ENCODE measurements around the gene PGS1. TPM values are rescaled to one million over a fixed set of nuclear protein-coding genes. Genes with fewer than 3 reads are reported as not detected.

Gene PGS1
- total RNA-seq, 1 donor from 2014 or later = 52.0 TPM

GRCh38 chr17:78394209-78394608 lies 15.8 kb downstream of the PGS1 start:
- peaks cover 8% of the 10 kb centered on the region for H3K4me1 Mint-ChIP-seq
- no peaks in the 10 kb centered on the region for H3K27me3 Mint-ChIP-seq (ENCODE audit: low read depth)
- no peak for DNase-seq (ENCODE audit: low read depth, low spot score)
- no peaks in the 10 kb centered on the region for H3K9me3 Mint-ChIP-seq
- no peaks in the 10 kb centered on the region for H3K36me3 Mint-ChIP-seq (ENCODE audit: low read depth)
- TF ChIP-seq CTCF (conservative IDR thresholded peaks at IDR 0.05) = no peak
- H3K27ac Mint-ChIP-seq (ENCODE audit: unreplicated experiment) = no peak overlapping the region
- H3K4me3 Mint-ChIP-seq = no peak overlapping the region

- Mint-ChIP-seq H3K36me3 (ENCODE audit: low read depth) (no peaks in the 10 kb centered on the region), H3K4me3 (no peak overlapping the region), H3K27me3 (ENCODE audit: low read depth) (no peaks in the 10 kb centered on the region)
Measured at GRCh38 chr17:78395155-78395554, 16.7 kb downstream of the PGS1 start.

DNA sequence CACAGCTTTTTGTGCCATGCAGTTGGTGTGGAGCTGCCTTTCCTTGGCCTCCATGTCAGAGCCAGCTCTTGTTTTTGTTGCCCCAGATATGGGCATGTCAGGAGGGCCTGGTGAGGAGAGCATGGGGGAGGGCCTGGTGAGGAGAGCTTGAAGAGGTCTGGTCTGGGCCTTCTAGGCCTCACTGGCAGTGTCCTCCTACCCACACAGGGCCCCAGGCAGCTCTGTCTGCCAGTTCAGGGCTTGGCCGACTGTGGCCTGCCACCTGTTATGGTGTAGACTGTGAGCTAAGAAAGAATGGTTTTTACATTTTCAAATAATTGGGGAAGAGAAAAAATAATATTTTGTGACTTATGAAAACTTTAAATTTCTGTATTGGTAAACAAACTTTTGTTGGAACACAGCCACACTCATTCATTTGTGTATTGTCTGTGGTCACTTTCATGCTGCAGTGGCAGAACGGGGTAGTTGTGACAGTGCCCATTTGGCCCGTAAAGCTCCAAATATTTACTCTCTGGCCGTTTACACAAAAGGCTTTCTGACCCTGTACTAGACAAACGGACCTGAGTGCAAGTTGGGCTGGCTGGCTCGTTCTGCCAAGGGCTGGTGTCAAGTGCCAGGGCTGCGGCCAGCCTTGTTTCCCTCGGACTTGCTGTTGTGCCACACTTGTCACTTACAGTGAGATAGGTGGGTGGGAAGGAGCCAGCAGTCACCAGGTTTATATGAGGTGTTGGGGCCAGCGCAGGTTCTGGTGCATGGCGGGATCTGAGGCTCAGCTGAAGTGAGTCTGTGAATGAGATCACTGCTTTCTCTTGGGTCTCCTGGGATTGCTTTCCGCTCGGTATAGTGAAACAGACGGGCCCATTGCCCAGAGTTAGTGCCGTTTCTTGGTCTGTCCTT lies 18.2 kb downstream of the PGS1 start:
- H3K36me3 Mint-ChIP-seq (ENCODE audit: low read depth) = no peaks in the 10 kb centered on the region
- peaks cover 3% of the 10 kb centered on the region for H3K4me1 Mint-ChIP-seq

More at GRCh38 chr17:78395155-78395554, 16.7 kb downstream of the PGS1 start:
- H3K27ac Mint-ChIP-seq (ENCODE audit: unreplicated experiment) = no peak overlapping the region
- TF ChIP-seq CTCF (conservative IDR thresholded peaks at IDR 0.05) = no peak
- H3K4me1 Mint-ChIP-seq = peaks cover 7% of the 10 kb centered on the region
- no peaks in the 10 kb centered on the region for H3K9me3 Mint-ChIP-seq
- no peak for DNase-seq (ENCODE audit: low read depth, low spot score)

DNA sequence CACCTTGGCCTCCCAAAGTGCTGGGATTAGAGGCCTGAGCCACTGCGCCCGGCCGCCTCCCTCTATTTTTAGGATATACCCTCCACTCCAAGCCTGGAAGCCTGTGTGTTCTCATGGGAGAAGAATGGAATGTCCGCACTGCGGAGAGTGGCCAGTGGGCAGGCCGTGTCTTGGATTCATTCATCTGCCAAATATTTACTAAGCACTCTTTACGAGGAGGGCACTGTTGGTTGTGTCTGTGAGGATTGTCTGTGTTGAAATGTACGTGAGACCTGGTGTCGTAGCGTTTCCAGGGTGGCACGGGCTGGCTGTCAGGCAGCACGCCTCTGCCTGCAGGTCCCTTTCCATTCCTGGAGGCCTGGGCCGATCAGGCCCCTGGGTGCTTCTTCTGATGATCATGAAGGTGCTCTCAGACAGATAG lies 19.2 kb downstream of the PGS1 start:
- Mint-ChIP-seq H3K9me3 (no peaks in the 10 kb centered on the region), H3K4me1 (no peaks in the 10 kb centered on the region), H3K36me3 (ENCODE audit: low read depth) (peaks cover under 1% of the 10 kb centered on the region), H3K4me3 (no peak overlapping the region), H3K27ac (ENCODE audit: unreplicated experiment) (no peak overlapping the region), H3K27me3 (ENCODE audit: low read depth) (no peaks in the 10 kb centered on the region)
- no peak for DNase-seq (ENCODE audit: low read depth, low spot score)
- TF ChIP-seq CTCF (conservative IDR thresholded peaks at IDR 0.05) = no peak

More for the DNA sequence above, 18.2 kb downstream of the PGS1 start:
- Mint-ChIP-seq H3K4me3 (no peak overlapping the region), H3K27me3 (ENCODE audit: low read depth) (no peaks in the 10 kb centered on the region), H3K9me3 (no peaks in the 10 kb centered on the region), H3K27ac (ENCODE audit: unreplicated experiment) (no peak overlapping the region)
- no peak for DNase-seq (ENCODE audit: low read depth, low spot score)
- no peak for TF ChIP-seq CTCF (conservative IDR thresholded peaks at IDR 0.05)

- Mint-ChIP-seq H3K27ac (ENCODE audit: unreplicated experiment) (no peak overlapping the region), H3K4me1 (no peaks in the 10 kb centered on the region)
Measured at GRCh38 chr17:78398390-78398789, 19.9 kb downstream of the PGS1 start.

More at GRCh38 chr17:78398390-78398789, 19.9 kb downstream of the PGS1 start:
- Mint-ChIP-seq H3K4me3 (no peak overlapping the region), H3K9me3 (no peaks in the 10 kb centered on the region), H3K27me3 (ENCODE audit: low read depth) (no peaks in the 10 kb centered on the region), H3K36me3 (ENCODE audit: low read depth) (peaks cover 4% of the 10 kb centered on the region)
- TF ChIP-seq CTCF (conservative IDR thresholded peaks at IDR 0.05) = no peak
- DNase-seq (ENCODE audit: low read depth, low spot score) = no peak

Measured in neural crest cell (in vitro differentiated cells).